Measurements from ENCODE around the gene HSPA12B.

The HSPA12B gene

GRCh38 chr20:3720068-3720467 is 12.4 kb upstream of the HSPA12B start:
- H3K9me3 ChIP-seq (ENCODE audit: control insufficient read depth, low read length) = no peaks in the 10 kb centered on the region
- no peak for DNase-seq (ENCODE audit: low read depth)
- H3K27me3 ChIP-seq (replicated peaks; ENCODE audit: control insufficient read depth, insufficient read depth, low read length) = peaks cover 18% of the 10 kb centered on the region
- H3K9ac ChIP-seq (ENCODE audit: low read length) = no peak overlapping the region
- no peak overlapping the region for H3K4me3 ChIP-seq (ENCODE audit: low read length)
- no peaks in the 10 kb centered on the region for H3K4me1 ChIP-seq (ENCODE audit: control insufficient read depth, insufficient read depth, low read length)
- no peaks in the 10 kb centered on the region for H3K36me3 ChIP-seq (ENCODE audit: control insufficient read depth, insufficient read depth, low read length, severe bottlenecking)

GRCh38 chr20:3720626-3721025 is 11.9 kb upstream of the HSPA12B start:
- no peaks in the 10 kb centered on the region for H3K9me3 ChIP-seq (ENCODE audit: control insufficient read depth, low read length)
- no peaks in the 10 kb centered on the region for H3K4me1 ChIP-seq (ENCODE audit: control insufficient read depth, insufficient read depth, low read length)

GRCh38 chr20:3721912-3722311 is 10.6 kb upstream of the HSPA12B start:
- no peaks in the 10 kb centered on the region for H3K4me1 ChIP-seq (ENCODE audit: control insufficient read depth, insufficient read depth, low read length)
- no peak overlapping the region for H3K9ac ChIP-seq (ENCODE audit: low read length)
- no peak for DNase-seq (ENCODE audit: low read depth)
- no peaks in the 10 kb centered on the region for H3K9me3 ChIP-seq (ENCODE audit: control insufficient read depth, low read length)
- no peaks in the 10 kb centered on the region for H3K36me3 ChIP-seq (ENCODE audit: control insufficient read depth, insufficient read depth, low read length, severe bottlenecking)
- H3K4me3 ChIP-seq (ENCODE audit: low read length) = no peak overlapping the region
- peaks cover 18% of the 10 kb centered on the region for H3K27me3 ChIP-seq (replicated peaks; ENCODE audit: control insufficient read depth, insufficient read depth, low read length)

More at GRCh38 chr20:3720626-3721025, 11.9 kb upstream of the HSPA12B start:
- H3K27me3 ChIP-seq (replicated peaks; ENCODE audit: control insufficient read depth, insufficient read depth, low read length) = peaks cover 18% of the 10 kb centered on the region
- DNase-seq (ENCODE audit: low read depth) = no peak
- H3K4me3 ChIP-seq (ENCODE audit: low read length) = no peak overlapping the region
- H3K36me3 ChIP-seq (ENCODE audit: control insufficient read depth, insufficient read depth, low read length, severe bottlenecking) = no peaks in the 10 kb centered on the region
- no peak overlapping the region for H3K9ac ChIP-seq (ENCODE audit: low read length)

- no peak for DNase-seq (ENCODE audit: low read depth)
- Histone ChIP-seq H3K9me3 (ENCODE audit: control insufficient read depth, low read length) (no peaks in the 10 kb centered on the region), H3K4me1 (ENCODE audit: control insufficient read depth, insufficient read depth, low read length) (peaks cover 10% of the 10 kb centered on the region), H3K27me3 (replicated peaks; ENCODE audit: control insufficient read depth, insufficient read depth, low read length) (peaks cover 13% of the 10 kb centered on the region), H3K36me3 (ENCODE audit: control insufficient read depth, insufficient read depth, low read length, severe bottlenecking) (no peaks in the 10 kb centered on the region), H3K4me3 (ENCODE audit: low read length) (no peak overlapping the region), H3K9ac (ENCODE audit: low read length) (no peak overlapping the region)
These were observed 9.2 kb upstream of the HSPA12B start for GRCh38 chr20:3723284-3723683.

- Histone ChIP-seq H3K9me3 (ENCODE audit: control insufficient read depth, low read length) (no peaks in the 10 kb centered on the region), H3K27me3 (replicated peaks; ENCODE audit: control insufficient read depth, insufficient read depth, low read length) (peaks cover 13% of the 10 kb centered on the region), H3K4me3 (ENCODE audit: low read length) (no peak overlapping the region), H3K9ac (ENCODE audit: low read length) (no peak overlapping the region), H3K4me1 (ENCODE audit: control insufficient read depth, insufficient read depth, low read length) (peaks cover 10% of the 10 kb centered on the region), H3K36me3 (ENCODE audit: control insufficient read depth, insufficient read depth, low read length, severe bottlenecking) (no peaks in the 10 kb centered on the region)
- no peak for DNase-seq (ENCODE audit: low read depth)
These were observed 8.1 kb upstream of the HSPA12B start for GRCh38 chr20:3724356-3724755.

GRCh38 chr20:3727401-3728021 is 5.0 kb upstream of the HSPA12B start:
- DNase-seq (ENCODE audit: low read depth) = peak; percentile 61
- Histone ChIP-seq H3K9ac (ENCODE audit: low read length) (peak overlapping the region; percentile 1), H3K4me1 (ENCODE audit: control insufficient read depth, insufficient read depth, low read length) (peaks cover 10% of the 10 kb centered on the region), H3K9me3 (ENCODE audit: control insufficient read depth, low read length) (no peaks in the 10 kb centered on the region), H3K4me3 (ENCODE audit: low read length) (peak overlapping the region; percentile 51), H3K27me3 (replicated peaks; ENCODE audit: control insufficient read depth, insufficient read depth, low read length) (peaks cover 14% of the 10 kb centered on the region), H3K36me3 (ENCODE audit: control insufficient read depth, insufficient read depth, low read length, severe bottlenecking) (no peaks in the 10 kb centered on the region)

GRCh38 chr20:3728354-3728753 is 4.1 kb upstream of the HSPA12B start:
- H3K9ac ChIP-seq (ENCODE audit: low read length) = peak overlapping the region; percentile 1
- peaks cover 22% of the 10 kb centered on the region for H3K27me3 ChIP-seq (replicated peaks; ENCODE audit: control insufficient read depth, insufficient read depth, low read length)
- H3K4me3 ChIP-seq (ENCODE audit: low read length) = no peak overlapping the region
- no peak for DNase-seq (ENCODE audit: low read depth)
- no peaks in the 10 kb centered on the region for H3K9me3 ChIP-seq (ENCODE audit: control insufficient read depth, low read length)
- H3K4me1 ChIP-seq (ENCODE audit: control insufficient read depth, insufficient read depth, low read length) = peaks cover 10% of the 10 kb centered on the region
- H3K36me3 ChIP-seq (ENCODE audit: control insufficient read depth, insufficient read depth, low read length, severe bottlenecking) = no peaks in the 10 kb centered on the region

GRCh38 chr20:3728876-3729275 is 3.6 kb upstream of the HSPA12B start:
- peaks cover 26% of the 10 kb centered on the region for H3K27me3 ChIP-seq (replicated peaks; ENCODE audit: control insufficient read depth, insufficient read depth, low read length)
- H3K4me1 ChIP-seq (ENCODE audit: control insufficient read depth, insufficient read depth, low read length) = peaks cover 10% of the 10 kb centered on the region
- H3K36me3 ChIP-seq (ENCODE audit: control insufficient read depth, insufficient read depth, low read length, severe bottlenecking) = no peaks in the 10 kb centered on the region
- no peak for DNase-seq (ENCODE audit: low read depth)
- no peaks in the 10 kb centered on the region for H3K9me3 ChIP-seq (ENCODE audit: control insufficient read depth, low read length)
- no peak overlapping the region for H3K4me3 ChIP-seq (ENCODE audit: low read length)
- H3K9ac ChIP-seq (ENCODE audit: low read length) = no peak overlapping the region

GRCh38 chr20:3729378-3729777 is 3.1 kb upstream of the HSPA12B start:
- Histone ChIP-seq H3K27me3 (replicated peaks; ENCODE audit: control insufficient read depth, insufficient read depth, low read length) (peaks cover 28% of the 10 kb centered on the region), H3K4me3 (ENCODE audit: low read length) (no peak overlapping the region), H3K36me3 (ENCODE audit: control insufficient read depth, insufficient read depth, low read length, severe bottlenecking) (no peaks in the 10 kb centered on the region), H3K9ac (ENCODE audit: low read length) (no peak overlapping the region), H3K4me1 (ENCODE audit: control insufficient read depth, insufficient read depth, low read length) (peaks cover 10% of the 10 kb centered on the region), H3K9me3 (ENCODE audit: control insufficient read depth, low read length) (no peaks in the 10 kb centered on the region)
- no peak for DNase-seq (ENCODE audit: low read depth)

- peaks cover 29% of the 10 kb centered on the region for H3K27me3 ChIP-seq (replicated peaks; ENCODE audit: control insufficient read depth, insufficient read depth, low read length)
- no peak overlapping the region for H3K4me3 ChIP-seq (ENCODE audit: low read length)
- H3K36me3 ChIP-seq (ENCODE audit: control insufficient read depth, insufficient read depth, low read length, severe bottlenecking) = no peaks in the 10 kb centered on the region
- no peaks in the 10 kb centered on the region for H3K9me3 ChIP-seq (ENCODE audit: control insufficient read depth, low read length)
- no peak overlapping the region for H3K9ac ChIP-seq (ENCODE audit: low read length)
- H3K4me1 ChIP-seq (ENCODE audit: control insufficient read depth, insufficient read depth, low read length) = peaks cover 10% of the 10 kb centered on the region
- DNase-seq (ENCODE audit: low read depth) = no peak
These were observed 2.5 kb upstream of the HSPA12B start for GRCh38 chr20:3729811-3730540.

- Histone ChIP-seq H3K9ac (ENCODE audit: low read length) (no peak overlapping the region), H3K27me3 (replicated peaks; ENCODE audit: control insufficient read depth, insufficient read depth, low read length) (peaks cover 29% of the 10 kb centered on the region), H3K4me3 (ENCODE audit: low read length) (no peak overlapping the region), H3K36me3 (ENCODE audit: control insufficient read depth, insufficient read depth, low read length, severe bottlenecking) (no peaks in the 10 kb centered on the region), H3K9me3 (ENCODE audit: control insufficient read depth, low read length) (no peaks in the 10 kb centered on the region), H3K4me1 (ENCODE audit: control insufficient read depth, insufficient read depth, low read length) (peaks cover 10% of the 10 kb centered on the region)
- DNase-seq (ENCODE audit: low read depth) = no peak
These were observed 1.4 kb upstream of the HSPA12B start for GRCh38 chr20:3730803-3731672.

All from adipocyte (in vitro differentiated cells).